Heart right ventricle (tissue), 16 donors: ENCODE measurements around the gene FRMD6. TPM values are rescaled to one million over a fixed set of nuclear protein-coding genes. Genes with fewer than 3 reads are reported as not detected.

ENCODE experiments used
- ATAC-seq, 8 donors: fragments of 200-7000 bp; cut with Tn5 transposase; one replicate each; pipeline ENCODE4 v1.9.1; 2020; ENCODE audit warnings: mild to moderate bottlenecking in 8 of 8, moderate library complexity in 8 of 8, moderate number of reproducible peaks in 1 of 8
- DNase-seq, 2 donors: peaks; one replicate each; pipeline ENCODE4 v3.0.0-alpha.2; 2020
- H3K27ac ChIP-seq, 10 donors: fragments of 200-600 bp; sonication (generic) in 2 of 10; one replicate each; pipeline versions ENCODE4 v1.5.0 to v1.8.0; 2020 to 2022; ENCODE audit warnings: mild to moderate bottlenecking in 3 of 10
- H3K27me3 ChIP-seq, 7 donors: fragments of 200-600 bp; one replicate each; pipeline ENCODE4 v1.8.0; 2021 to 2022; ENCODE audit warnings: mild to moderate bottlenecking in 2 of 7
- H3K36me3 ChIP-seq, 9 donors: fragments of 200-600 bp; sonication (generic) in 1 of 9; one replicate each; pipeline versions ENCODE4 v1.5.0 to v1.8.0; 2020 to 2022; ENCODE audit warnings: mild to moderate bottlenecking in 2 of 9
- H3K4me1 ChIP-seq, 9 donors: fragments of 200-600 bp; sonication (generic) in 1 of 9; one replicate each; pipeline versions ENCODE4 v1.5.0 to v1.8.0; 2020 to 2022; ENCODE audit warnings: mild to moderate bottlenecking in 4 of 9
- H3K4me3 ChIP-seq, 10 donors: fragments of 200-600 bp; sonication (generic) in 2 of 10; one replicate each; pipeline versions ENCODE4 v1.5.0 to v1.8.0; 2020 to 2022; ENCODE audit warnings: mild to moderate bottlenecking in 7 of 10, moderate library complexity in 2 of 10
- H3K9me3 ChIP-seq, 11 donors: fragments of 200-600 bp in 10 of 11; sonication (generic) in 2 of 11; one replicate each; pipeline versions ENCODE4 v1.5.0 to v1.8.0; 2013 to 2022; ENCODE audit warnings: mild to moderate bottlenecking in 2 of 11, control low read depth in 1 of 11, moderate library complexity in 1 of 11
- CTCF ChIP-seq, 9 donors: fragments of 200-600 bp; sonication (generic) in 2 of 9; IDR thresholded peaks; one replicate each; pipeline versions ENCODE4 v1.5.0 to v1.8.0; 2021 to 2022; ENCODE audit warnings: antibody characterized with exemption in 9 of 9, mild to moderate bottlenecking in 5 of 9, moderate library complexity in 1 of 9
- WGBS, 2 donors: extraction: QIAGEN DNeasy Blood & Tissue Kit; methylation state at CpG; one replicate each; pipeline ENCODE4 v1.1.7; 2013; ENCODE audit warnings: inconsistent platforms in 1 of 2; 5-methylcytosine and 5-hydroxymethylcytosine counted together
- intact Hi-C, 10 donors: fragments of 100-400 bp; cut with DNase I; formaldehyde crosslinking; loops; one replicate each; pipeline versions ENCODE4 v1.11.1 to v1.14.2; 2022
- long read RNA-seq, 3 donors: library from polyadenylated mRNA; unstranded; transcript quantifications; one replicate each; pipeline ENCODE4 v2.0.0, GENCODE V29; 2020 to 2021
- polyA plus RNA-seq, 2 donors: library from polyadenylated mRNA; stranded (reverse); fragments of 200-250 nt; gene quantifications; one replicate each; pipeline ENCODE4 v1.2.3, GENCODE V29; 2013
- total RNA-seq, 10 donors: library from RNA; stranded (reverse); fragmentation: NEBNext Ultra II Directional in 3 of 10; extraction: Animal tissue kit (Norgen Biotek cat#: 25700) in 3 of 10; gene quantifications; one replicate each; pipeline versions ENCODE4 v1.2.1 to v1.2.4, GENCODE V29; 2021 to 2023
- donor health status: Arrhythmogenic right ventricular cardiomyopathy.
- donor health status: ischemic (EF 13 %, LVEDD 7.1; RV severe dilation, severe dysfunction).
- donor health status: healthy with polysubstance abuse.
- donor health status: DM: no; HTN: yes; CAD: no.
- donor health status: DM: no; HTN: no; CAD: no.
- donor health status: ischemic (EF 25% LVEDD 6.9; RV normal size, moderate dysfunction).
- donor health status: ischemic (EF 25% LVEDD 5.7; RV mildly dilated, moderate dysfunction).
- donor health status: healthy.
- donor health status: DM: yes; HTN: yes; CAD: no.
- donor health status: Ischemic cardiomyopathy.
- donor health status: ischemic (EF 35%, LVEDD 5.7; RV mildly dilated, moderate dysfunction).
- donor health status: nonischemic (EF 11% LVEDD 7.7; RV severe dilation, severe dysfunction).
- donor health status: DM: yes; HTN: yes; CAD: no.
- donor health status: PGD.
- donor health status: ischemic (EF 29% LVEDD 5.4; RV normal size, mild dysfunction).
- donor health status: nonischemic (EF 23%, LVEDD 6.1; RV moderate dilation, normal function).

The FRMD6 gene
- total RNA-seq, result 10 to 100 TPM in 3 of 10 donors, 1 to 10 TPM in 7; 5.9 to 14.2 (median 6.9) TPM
- 1 to 10 TPM; 2.2 to 3.9 TPM for polyA plus RNA-seq
- long read RNA-seq, donor 1, full-length matches to known transcripts, result 3 of 8 reads
- long read RNA-seq, donor 1, partial matches to known transcripts, result 0 of 8 reads
- long read RNA-seq, donor 1, other reads (novel, unspliced or antisense), result 5 of 8 reads
- long read RNA-seq, donor 2, full-length matches to known transcripts, result 12 of 18 reads
- long read RNA-seq, donor 2, partial matches to known transcripts, result 2 of 18 reads
- long read RNA-seq, donor 2, other reads (novel, unspliced or antisense), result 4 of 18 reads
- long read RNA-seq, donor 3, full-length matches to known transcripts, result 7 of 17 reads
- long read RNA-seq, donor 3, partial matches to known transcripts, result 5 of 17 reads
- long read RNA-seq, donor 3, other reads (novel, unspliced or antisense), result 5 of 17 reads

- Histone ChIP-seq H3K4me1 (peaks cover 0 to 44% (median 11%) of the 10 kb centered on the region in 9 donors), H3K27me3 (peaks cover 0 to 29% (median 0%) of the 10 kb centered on the region in 7 donors), H3K36me3 (no peaks in the 10 kb centered on the region), H3K4me3 (peak within 1 kb of the TSS; percentile 73 to 98 (median 89)), H3K9me3 (no peaks in the 10 kb centered on the region), H3K27ac (peak within 1 kb of the TSS; percentile 90 to 99 (median 97))
- WGBS, 2 donors, result 0% methylated on average over 62 to 86 of the region's 86 CpGs
- intact Hi-C loops, result loop anchor here (2.0 to 10.0 kb wide), 8 partner anchors 126 to 369 kb away; no protein-coding TSS in a partner anchor
- ATAC-seq (peak; percentile 91 to 98 (median 92)), DNase-seq (peak; percentile 89 to 92)
- peak; percentile 61 to 88 (median 79) for TF ChIP-seq CTCF (IDR thresholded peaks at IDR 0.05)
Observed at GRCh38 chr14:51651388-51652167, at the start of gene FRMD6. FRMD6 (plus strand) TSS chr14:51651910; CDS start chr14:51689837, 37,927 bp downstream.

- no peaks in the 10 kb centered on the region for H3K27me3 ChIP-seq
- H3K36me3 ChIP-seq, result no peaks in the 10 kb centered on the region
- no peaks in the 10 kb centered on the region for H3K4me1 ChIP-seq
- DNase-seq (no peak), ATAC-seq (no peak)
- H3K9me3 ChIP-seq, result no peaks in the 10 kb centered on the region
- no peak overlapping the region for H3K27ac ChIP-seq
- intact Hi-C loops, result no loop called here
- no peak for TF ChIP-seq CTCF (IDR thresholded peaks at IDR 0.05)
- no peak overlapping the region for H3K4me3 ChIP-seq
Observed at GRCh38 chr14:51602310-51602709, 49.4 kb upstream of the FRMD6 start.

- Histone ChIP-seq H3K4me1 (no peaks in the 10 kb centered on the region), H3K36me3 (no peaks in the 10 kb centered on the region), H3K9me3 (no peaks in the 10 kb centered on the region), H3K4me3 (no peak overlapping the region), H3K27me3 (no peaks in the 10 kb centered on the region), H3K27ac (no peak overlapping the region)
- ATAC-seq (no peak), DNase-seq (no peak)
- TF ChIP-seq CTCF (IDR thresholded peaks at IDR 0.05), result no peak
- intact Hi-C loops, result no loop called here
- WGBS, 2 donors, result 86 to 94% methylated on average over 3 of the region's 3 CpGs
Observed at GRCh38 chr14:51603495-51603894, 48.2 kb upstream of the FRMD6 start.

GRCh38 chr14:51604073-51604472 is 47.6 kb upstream of the FRMD6 start:
- peak in 2 of 8 donors; percentile 28 to 40 for ATAC-seq
- WGBS, 2 donors, result 79 to 83% methylated on average over 4 of the region's 4 CpGs
- no peak overlapping the region for H3K4me3 ChIP-seq
- no peaks in the 10 kb centered on the region for H3K36me3 ChIP-seq
- no peak overlapping the region for H3K27ac ChIP-seq
- H3K4me1 ChIP-seq, result no peaks in the 10 kb centered on the region
- H3K27me3 ChIP-seq, result no peaks in the 10 kb centered on the region
- TF ChIP-seq CTCF (IDR thresholded peaks at IDR 0.05), result no peak
- intact Hi-C loops, result no loop called here
- no peaks in the 10 kb centered on the region for H3K9me3 ChIP-seq
- no peak for DNase-seq
